Measurements from ENCODE around the gene THNSL1.
A peak's percentile ranks its signal among the peaks of the same experiment; 100 is the strongest.
"Not testable (repeated sequence)": the region's sequence is repeated elsewhere in the genome, so short reads cannot be mapped to it uniquely, and the experiment has no call there.

The THNSL1 gene, protein sequence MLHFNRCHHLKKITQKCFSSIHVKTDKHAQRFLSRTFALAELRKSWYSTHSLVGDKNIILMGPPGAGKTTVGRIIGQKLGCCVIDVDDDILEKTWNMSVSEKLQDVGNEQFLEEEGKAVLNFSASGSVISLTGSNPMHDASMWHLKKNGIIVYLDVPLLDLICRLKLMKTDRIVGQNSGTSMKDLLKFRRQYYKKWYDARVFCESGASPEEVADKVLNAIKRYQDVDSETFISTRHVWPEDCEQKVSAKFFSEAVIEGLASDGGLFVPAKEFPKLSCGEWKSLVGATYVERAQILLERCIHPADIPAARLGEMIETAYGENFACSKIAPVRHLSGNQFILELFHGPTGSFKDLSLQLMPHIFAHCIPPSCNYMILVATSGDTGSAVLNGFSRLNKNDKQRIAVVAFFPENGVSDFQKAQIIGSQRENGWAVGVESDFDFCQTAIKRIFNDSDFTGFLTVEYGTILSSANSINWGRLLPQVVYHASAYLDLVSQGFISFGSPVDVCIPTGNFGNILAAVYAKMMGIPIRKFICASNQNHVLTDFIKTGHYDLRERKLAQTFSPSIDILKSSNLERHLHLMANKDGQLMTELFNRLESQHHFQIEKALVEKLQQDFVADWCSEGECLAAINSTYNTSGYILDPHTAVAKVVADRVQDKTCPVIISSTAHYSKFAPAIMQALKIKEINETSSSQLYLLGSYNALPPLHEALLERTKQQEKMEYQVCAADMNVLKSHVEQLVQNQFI

DNA sequence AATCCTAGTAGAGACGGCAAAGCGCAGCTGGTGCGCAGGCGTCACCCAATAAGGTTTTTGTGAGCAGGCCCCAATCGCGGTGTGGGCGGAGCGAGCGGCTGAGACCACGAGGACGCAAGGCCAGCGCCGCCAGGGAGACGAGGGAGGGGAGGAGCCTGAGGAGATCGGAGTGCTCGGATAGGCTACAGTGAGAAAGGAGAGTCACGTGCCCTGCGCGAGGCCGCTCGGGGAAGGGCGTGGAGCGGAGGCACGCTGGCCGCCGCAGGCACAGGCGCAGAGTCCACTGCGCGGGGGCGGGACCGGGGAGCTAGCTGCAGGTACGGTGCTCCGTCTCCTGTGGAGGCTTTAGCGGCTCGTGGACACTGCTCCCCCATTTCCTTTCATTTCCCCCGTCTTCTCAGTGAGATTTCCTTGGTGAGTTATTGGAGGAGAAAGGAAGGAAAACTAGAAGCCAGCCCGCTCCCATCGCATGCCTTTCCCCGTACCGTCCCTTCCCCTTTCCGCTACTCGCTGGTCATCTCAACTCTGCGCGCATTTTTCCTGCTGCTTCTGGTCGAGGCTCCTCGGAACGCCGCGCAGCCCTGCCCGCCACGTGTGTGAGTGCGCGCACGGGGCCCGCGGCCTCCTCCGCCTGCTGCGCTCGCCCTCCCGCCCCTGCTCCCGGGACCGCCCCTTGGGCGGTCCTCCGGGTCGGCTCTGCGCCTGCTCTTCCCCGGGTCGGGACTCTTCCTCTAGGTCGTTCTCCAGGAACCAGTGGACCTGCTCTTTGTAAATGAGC lies at the start of gene THNSL1:
Gene THNSL1 (plus strand): TSS at position 237 of the 778 bp plus-strand sequence. CDS start 6,612 bp downstream, outside the sequence.
- peak; percentile 97 for DNase-seq (ENCODE audit: low read depth)

DNA sequence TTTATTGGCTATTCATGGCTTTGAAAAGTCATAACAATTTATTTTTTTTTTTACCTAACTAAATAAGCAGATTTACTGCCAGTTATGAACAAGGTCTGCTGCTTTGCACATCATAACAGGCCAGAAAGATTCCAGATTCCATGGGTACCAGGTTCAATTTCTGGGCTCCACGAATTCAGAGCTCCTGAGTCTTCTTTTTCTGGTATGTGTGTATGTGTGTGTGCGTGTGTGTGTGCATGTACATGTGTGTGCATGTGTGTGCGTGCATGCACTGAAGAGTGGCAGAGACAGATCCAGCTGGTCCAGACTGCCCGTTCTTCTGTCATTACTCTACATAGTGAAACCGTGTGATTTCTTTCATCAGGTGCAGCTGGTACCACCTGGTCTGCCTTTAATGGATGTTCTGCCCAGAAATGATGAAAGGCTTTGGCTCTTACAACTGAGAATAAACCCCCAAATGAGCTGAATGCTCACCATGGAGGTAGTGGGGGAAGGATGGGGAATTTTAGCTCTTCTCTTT lies 49.4 kb upstream of the THNSL1 start:
- no peak for DNase-seq (ENCODE audit: low read depth)

DNA sequence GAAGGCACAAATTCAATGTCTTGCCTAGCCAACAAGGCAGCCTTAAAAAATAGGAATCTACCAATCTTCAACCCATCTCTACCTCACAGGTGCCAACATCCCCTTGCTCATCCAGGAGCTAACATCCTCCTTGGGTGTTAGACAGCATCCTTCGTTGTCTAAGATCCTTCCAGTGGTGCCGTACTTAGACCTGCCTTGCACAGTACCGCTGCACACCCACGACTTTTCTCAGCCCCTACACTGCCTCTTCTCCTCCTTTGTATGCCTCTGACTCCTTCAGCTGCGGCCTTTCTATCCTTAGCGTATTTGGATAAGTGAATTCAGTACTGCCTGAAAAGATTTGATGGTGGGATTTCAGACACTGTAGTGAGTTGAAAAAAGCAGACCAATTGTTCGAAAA lies 48.1 kb upstream of the THNSL1 start:
- no peak for DNase-seq (ENCODE audit: low read depth)

DNA sequence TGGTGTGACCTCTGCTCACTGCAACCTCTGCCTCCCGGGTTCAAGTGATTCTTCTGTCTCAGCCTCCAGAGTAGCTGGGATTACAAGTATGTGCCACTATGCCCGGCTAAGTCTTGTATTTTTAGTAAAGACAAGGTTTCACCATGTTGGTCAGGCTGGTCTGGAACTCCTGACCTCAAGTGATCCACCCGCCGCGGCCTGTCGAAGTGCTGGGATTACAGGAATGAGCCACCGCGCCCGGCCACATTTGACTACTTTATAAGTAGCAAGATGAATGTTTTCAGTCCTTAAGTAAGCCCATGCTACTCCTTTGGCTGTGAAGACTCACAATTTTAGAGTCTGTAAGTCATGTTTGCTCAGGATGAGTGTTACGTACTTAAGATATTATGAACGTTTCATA lies 47.5 kb upstream of the THNSL1 start:
- DNase-seq (ENCODE audit: low read depth): not testable (repeated sequence)

DNA sequence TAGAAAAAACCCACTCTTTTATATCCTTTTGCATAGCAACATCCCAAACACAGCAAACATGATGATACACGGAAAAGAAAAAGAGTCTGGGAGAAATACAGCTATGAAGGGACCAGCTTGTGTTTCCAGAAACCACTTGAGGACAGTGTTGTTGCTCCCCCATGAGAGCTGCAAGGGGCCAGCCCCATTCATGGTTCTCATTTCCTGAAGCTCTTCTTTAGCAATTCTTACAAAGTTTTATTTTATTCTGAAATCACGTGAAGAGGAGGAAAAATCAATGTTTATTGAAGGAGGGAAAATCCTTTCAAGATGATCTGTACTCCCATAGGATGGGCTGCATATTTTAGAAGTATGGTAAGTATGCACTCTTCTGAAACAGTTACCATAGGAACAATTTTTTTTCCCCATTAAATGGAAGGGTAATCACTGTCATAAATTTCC lies 46.6 kb upstream of the THNSL1 start:
- DNase-seq (ENCODE audit: low read depth): no peak

DNA sequence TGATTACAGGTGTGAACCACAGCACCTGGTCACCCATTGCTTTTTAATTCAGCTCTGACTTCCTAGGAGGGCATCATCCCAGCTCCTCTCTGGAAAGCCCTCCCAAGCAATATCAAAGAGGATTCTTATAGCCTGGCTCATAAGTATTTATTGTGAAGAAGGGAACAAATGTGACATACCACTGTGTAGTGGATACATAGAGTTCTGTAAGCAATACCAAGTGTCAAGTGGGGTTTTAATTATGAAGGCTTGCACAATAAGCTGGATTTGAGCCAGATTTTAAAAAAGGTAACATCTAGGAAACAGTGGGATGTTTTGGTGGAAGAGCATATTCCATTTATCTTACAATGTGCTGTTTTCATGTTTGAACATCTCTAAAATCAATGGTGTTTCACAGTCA lies 45.0 kb upstream of the THNSL1 start:
- DNase-seq (ENCODE audit: low read depth): no peak

DNA sequence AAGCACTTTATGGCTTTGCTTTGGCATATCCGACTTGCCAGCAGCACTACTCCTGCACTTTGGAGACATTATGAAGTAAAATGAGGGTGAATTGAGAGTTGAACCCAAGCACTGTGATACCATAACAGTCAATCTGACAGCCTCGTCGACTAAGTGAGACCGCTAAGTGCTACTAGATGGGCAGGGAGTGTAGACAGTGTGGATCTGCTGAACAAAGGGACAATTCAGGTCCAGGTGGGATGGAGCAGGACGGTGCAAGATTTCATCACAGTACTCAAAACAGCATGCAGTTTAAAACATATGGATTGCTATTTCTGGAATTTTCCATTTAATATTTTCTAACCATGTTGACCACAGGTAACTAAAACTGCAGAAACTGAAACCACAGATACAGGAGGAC lies 43.2 kb upstream of the THNSL1 start:
- DNase-seq (ENCODE audit: low read depth): no peak

DNA sequence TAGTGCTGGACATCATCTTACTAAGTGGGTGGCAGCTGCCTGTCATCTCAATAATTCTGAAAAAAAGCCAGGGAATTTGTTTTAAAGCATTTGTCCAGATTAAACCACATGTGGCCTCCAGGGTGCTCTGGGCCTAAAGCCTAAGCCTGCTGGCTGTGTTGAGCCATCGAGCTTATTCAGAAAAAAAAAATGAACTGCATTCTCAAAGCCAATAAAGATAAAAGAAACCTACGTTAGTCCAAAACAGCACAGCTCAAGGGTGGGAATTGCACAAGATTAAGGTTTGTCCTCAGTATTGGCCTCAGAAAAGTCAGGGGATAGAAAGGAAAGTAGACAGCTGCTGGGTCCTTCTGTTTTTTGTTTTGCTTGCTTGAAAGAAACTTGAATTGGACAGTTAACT lies 41.4 kb upstream of the THNSL1 start:
- DNase-seq (ENCODE audit: low read depth): no peak

DNA sequence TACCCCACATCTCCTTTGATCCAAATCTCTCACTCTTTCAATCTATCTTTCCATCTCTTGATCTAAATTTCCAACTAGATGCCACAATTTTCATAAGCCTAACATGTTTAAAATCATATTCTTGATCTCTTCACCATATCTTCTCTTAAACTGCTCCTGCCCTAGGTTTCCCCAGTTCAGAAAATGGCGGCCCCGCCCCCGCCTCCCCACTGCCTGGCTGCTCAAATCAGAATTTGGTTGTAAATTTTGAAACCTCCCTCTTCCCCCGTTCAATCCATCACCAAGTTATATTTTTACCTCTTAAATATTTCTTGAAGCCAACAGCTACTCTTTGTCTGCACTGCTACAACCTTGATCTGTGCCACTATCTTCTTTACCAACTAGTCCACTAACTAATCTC lies 36.7 kb upstream of the THNSL1 start:
- DNase-seq (ENCODE audit: low read depth): no peak

DNA sequence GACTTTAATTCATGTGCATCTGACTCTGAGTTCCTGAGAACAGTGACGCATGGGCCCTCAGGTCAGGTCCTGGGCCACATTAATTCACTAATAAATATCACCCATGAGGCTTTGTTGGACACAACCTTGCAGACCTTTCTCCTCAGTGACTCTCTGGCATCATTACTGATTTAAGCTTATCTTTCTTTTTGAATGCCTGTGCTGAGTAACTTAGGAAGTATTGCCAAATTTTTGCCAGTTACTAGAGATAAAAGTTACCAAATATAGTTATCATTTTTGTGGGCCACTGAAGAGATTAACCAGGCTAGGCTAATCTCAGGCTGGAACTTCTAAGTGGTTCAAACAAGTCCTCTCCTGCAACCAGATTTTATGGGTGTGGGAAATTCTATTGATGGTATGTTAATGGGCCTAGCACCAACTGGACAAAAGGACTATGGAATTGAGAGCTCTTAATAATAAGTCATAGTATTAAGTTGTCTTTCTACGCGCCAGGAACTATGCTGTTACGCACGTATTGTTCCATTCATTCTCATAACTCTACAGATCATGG lies 35.2 kb upstream of the THNSL1 start:
- no peak for DNase-seq (ENCODE audit: low read depth)

DNA sequence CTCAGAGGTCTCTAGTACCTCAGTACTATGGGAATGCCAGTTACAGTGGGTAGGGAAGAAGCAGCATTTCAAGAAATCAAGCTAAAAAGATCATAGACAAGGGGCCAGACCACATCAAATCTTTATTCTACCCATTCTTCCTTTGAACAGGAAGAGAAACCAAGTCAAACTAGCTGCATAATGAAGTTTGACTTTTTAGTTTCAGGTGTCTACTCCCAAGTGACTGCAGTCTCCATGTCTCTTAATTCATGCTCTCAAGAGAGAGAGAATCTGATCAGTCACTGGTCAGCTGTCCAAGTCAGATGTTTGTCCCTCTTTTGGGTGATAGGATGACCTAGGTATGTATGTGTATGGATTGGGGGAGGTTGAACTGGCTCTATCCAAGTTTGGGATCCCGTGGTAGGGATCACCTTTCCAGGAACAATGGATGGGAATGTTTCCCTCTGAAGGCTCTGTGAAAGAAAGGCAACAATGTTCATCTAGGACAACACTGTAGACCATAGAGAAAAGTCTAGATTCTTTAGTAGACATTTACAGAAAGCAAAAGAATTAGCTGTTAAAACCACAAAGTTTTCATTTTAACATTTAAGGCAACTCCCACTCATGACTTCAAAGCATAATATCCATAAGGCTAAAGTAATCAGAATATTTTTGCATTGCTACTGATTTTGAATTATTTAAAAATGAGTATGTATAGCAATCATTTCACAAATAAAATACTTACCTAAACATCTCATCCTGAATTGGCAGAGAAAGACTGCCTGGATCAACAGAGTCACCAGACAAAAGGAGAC lies 33.9 kb upstream of the THNSL1 start:
- no peak for DNase-seq (ENCODE audit: low read depth)

DNA sequence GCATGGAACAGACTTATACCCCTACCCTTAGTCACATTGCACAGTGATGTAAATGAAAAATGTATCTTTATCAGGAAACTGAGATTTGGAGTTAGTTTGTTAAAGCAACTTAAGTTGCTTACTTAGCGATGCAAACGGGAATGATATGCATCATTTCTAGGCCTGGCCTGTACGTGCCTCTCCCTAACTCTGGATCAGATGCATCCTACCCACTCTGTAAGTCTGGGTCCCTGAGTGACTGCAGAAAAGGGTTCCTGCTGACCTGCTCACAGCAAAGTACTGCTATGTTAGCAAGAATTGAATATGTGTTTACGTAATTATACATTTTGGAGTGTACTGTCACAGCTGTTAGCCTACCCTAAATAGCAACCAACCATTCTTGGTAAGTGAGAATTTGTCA lies 33.3 kb upstream of the THNSL1 start:
- DNase-seq (ENCODE audit: low read depth): no peak

DNA sequence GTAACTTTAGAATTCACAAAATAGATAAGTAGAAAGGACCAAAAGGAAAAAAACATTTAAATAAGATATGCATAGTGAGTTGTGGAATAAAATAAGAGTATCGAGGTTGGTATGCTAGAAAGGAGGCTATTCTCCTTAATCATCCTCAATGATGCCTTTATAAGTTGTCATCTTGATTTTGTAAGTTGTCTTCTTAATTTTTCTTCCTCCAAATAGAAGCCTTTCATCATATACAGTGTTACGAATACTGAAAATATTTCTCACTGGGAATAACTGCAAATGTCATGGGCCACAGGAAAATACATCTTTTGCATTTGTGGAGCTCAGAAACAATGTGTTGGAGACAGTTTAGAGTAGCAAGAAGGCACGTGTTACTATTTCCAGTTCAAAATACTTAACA lies 32.5 kb upstream of the THNSL1 start:
- no peak for DNase-seq (ENCODE audit: low read depth)

DNA sequence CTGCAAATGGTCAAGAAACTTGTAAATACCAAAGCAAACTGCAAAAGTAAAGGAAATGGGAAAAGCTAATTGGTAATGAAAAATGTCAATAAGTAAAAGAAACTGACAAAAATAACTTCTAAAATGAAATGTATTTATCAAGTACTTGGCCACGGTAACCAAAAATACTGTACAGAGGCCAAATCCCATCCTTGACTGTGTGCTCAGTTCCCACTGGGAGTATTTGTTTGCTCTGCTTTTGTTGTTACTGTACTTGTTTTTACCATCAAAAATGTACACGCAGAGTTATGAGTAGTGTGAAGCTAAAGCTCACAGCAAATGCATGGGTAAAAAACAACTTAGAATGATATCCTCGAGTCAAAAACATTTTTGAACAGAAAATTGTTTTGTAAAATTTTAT lies 31.5 kb upstream of the THNSL1 start:
- no peak for DNase-seq (ENCODE audit: low read depth)

DNA sequence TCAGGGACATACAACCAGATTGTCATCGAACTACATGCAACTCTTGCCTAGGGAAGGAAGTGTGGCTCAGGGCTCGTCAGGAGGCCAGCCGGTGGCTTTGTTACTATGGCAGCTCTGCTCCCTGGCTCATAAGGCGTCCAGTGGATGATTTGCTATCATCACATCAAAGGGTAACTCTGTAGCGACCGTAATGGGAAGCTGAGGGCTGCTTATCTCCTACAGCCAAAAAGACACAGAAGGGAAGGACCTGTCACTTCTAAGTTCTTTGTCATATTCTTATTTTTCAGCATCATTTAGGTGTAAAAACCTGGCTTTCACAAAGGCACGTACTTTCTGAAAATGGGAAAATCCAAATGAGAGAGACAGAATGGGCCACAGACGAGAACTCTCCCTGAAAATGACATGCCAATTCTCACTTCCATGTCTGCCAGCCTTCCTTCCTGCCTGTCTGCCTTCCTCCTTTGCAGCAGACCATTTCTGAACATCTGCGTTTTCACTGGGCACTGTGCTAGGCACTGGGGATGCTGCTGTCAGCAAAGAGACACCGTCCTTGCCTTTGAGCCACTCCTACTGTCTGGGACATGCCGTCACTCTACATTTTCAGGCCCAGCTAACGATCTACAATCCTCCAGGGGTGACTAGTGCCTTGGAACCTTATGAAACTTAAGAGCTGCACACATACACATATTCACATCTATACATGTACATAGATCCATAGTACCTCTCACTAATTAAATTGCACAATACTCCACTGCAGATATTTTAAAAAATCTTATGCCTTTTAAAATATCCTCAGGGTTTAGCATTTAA lies 27.4 kb upstream of the THNSL1 start:
- no peak for DNase-seq (ENCODE audit: low read depth)

DNA sequence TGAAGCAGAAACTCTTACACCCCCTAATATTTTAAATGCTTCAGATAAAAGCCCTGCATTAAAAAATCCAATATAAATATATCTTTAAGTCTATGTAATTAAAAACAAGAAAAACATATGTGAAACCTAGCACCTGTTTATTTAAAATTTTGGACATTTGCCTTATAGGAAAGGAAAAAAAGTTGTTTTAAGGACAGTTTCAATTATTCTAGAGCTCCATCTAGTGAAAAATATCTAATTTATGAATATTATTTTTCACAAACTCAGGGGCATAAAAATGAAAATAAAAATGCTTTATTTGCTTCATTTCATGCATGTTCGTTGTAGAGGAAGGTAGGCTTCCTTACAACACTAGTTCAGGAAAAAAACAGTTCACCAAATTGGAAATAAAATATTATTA lies 26.5 kb upstream of the THNSL1 start:
- DNase-seq (ENCODE audit: low read depth): no peak

DNA sequence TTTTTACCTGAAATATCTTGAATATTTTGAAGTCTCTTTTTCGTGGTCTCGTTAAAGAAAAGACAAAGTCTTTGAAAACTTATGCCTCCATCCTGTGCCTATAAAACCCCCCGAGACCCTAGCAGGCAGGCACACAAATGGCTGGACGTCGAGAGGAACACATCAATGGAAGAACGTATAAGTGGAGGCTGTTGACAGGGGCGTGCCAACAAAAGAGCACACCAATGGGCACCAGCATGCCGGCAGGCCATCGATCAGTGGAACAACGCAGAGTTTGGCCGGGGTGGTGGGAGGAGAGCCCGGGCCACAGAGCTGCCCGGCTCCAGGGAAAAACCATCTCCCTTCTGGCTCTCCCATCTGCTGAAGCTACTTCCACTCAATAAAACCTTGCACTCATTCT lies 25.1 kb upstream of the THNSL1 start:
- no peak for DNase-seq (ENCODE audit: low read depth)

DNA sequence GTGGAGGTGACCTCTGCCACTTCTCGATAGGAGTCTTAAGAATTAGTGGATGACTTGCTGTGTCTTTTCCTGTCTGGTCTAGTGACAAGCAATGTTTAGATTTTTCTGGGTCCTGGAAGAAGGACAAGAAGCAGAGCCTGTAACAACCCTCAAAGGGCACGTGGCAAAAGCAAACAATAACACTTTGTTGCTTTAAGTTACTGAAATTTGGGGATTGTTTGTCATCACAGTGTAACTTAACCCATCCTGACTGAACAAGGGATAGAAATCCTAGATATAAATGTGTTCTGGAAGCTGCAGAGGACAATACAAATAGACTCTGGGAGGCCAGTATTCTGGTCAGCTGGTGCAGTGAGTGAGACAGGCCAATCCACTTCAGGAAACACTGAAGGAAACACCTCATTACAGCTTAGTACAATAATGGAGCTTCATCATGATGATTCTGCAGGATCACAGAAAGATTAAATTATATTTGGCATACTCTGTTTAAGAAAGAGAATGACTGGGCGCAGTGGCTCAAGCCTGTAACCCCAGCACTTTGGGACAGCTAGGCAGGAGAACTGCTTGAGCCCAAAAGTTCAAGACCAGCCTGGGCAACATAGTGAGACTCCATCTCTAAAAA lies 23.8 kb upstream of the THNSL1 start:
- DNase-seq (ENCODE audit: low read depth): no peak

DNA sequence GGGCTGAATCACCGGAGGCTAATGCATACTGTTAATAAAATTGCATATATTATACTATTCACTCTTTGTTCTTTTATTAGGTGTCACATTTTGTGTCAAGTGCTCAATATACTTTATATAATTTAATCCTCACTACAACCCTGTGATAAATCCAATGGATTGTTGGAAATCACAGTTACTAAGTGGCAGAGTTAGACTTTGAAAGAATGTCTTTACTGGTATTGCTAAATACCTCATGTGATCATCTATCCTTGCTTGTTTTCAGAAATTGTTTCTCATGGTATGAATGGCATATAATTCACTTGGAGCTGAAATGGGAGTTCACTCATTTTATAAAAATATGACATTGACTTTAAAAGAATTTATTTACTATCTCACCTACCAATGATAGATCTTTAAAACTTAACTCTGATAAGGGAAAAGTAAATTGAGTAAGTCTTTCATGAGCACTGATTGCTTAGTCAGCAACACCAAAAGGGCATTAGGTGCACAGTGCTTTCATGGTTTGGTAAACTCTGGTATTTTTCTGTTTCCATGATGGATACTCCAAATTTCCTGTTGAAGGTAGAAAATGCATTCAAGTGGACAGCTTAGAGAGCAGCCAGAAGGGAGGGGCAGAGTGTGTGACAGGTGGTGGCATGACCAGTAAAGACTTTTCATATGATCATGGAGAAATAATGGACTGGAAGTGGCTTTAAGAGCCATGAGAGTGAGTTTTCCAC lies 23.0 kb upstream of the THNSL1 start:
- DNase-seq (ENCODE audit: low read depth): no peak

Data from activated T-cell treated with anti-CD3 and anti-CD28 coated beads for 24 hours (primary cell).